HG03460 (cell line): Measurements from ENCODE around the gene TOP1.
A peak's percentile ranks its signal among the peaks of the same experiment; 100 is the strongest.
"Not testable (repeated sequence)": the region's sequence is repeated elsewhere in the genome, so short reads cannot be mapped to it uniquely, and the experiment has no call there.

ENCODE experiments used
- ATAC-seq: cut with Tn5 transposase; IDR thresholded peaks from one replicate; pipeline ENCODE4 v1.9.1; 2021; ENCODE audit not compliant: unreplicated experiment

The TOP1 gene

GRCh38 chr20:41123631-41124030 is 95.0 kb downstream of the TOP1 start:
- ATAC-seq: no peak

GRCh38 chr20:41124451-41125094 is 96.0 kb downstream of the TOP1 start:
- no peak for ATAC-seq

- ATAC-seq: no peak
These were observed 97.2 kb downstream of the TOP1 start for GRCh38 chr20:41125530-41126457.

- ATAC-seq: no peak
These were observed 98.1 kb downstream of the TOP1 start for GRCh38 chr20:41126719-41127118.

GRCh38 chr20:41128317-41128716 is 99.7 kb downstream of the TOP1 start:
- ATAC-seq: not testable (repeated sequence)

- no peak for ATAC-seq
These were observed 103.2 kb downstream of the TOP1 start for GRCh38 chr20:41131594-41132387.

GRCh38 chr20:41132388-41132775 is 103.8 kb downstream of the TOP1 start:
- not testable (repeated sequence) for ATAC-seq

GRCh38 chr20:41133709-41134361 is 105.2 kb downstream of the TOP1 start:
- ATAC-seq: peak; percentile 46

- ATAC-seq: no peak
These were observed 106.0 kb downstream of the TOP1 start for GRCh38 chr20:41134362-41135186.

GRCh38 chr20:41135187-41135887 is 106.7 kb downstream of the TOP1 start:
- no peak for ATAC-seq

- ATAC-seq: no peak
These were observed 107.5 kb downstream of the TOP1 start for GRCh38 chr20:41135888-41136679.

- peak; percentile 49 for ATAC-seq
These were observed 108.3 kb downstream of the TOP1 start, which contains the start of gene PLCG1 for GRCh38 chr20:41136680-41137613. Gene PLCG1 (plus strand): TSS chr20:41137543. CDS start chr20:41137642, 99 bp downstream.

GRCh38 chr20:41137614-41138474 is 109.2 kb downstream of the TOP1 start:
- peak; percentile 17 for ATAC-seq

- ATAC-seq: no peak
These were observed 110.0 kb downstream of the TOP1 start for GRCh38 chr20:41138475-41139226.

GRCh38 chr20:41139227-41140093 is 110.8 kb downstream of the TOP1 start:
- no peak for ATAC-seq
